ENCODE results near the gene TM9SF2.

DNA sequence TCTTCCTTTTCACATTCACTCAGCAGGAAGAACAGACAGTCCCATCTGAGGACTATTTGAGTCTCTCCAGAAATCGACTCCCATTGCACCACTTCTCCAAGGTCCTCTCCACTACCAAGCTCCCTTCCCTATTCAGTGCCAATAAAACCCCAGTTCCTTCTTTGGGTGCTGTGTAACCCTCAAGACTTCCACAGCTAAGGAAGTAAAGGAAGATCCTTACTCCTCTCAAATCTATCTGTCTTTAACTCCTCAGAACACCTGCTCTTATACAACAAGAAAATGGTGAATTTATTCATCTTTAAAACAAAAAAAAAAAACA, 29.2 kb upstream of the TM9SF2 start:
- TF ChIP-seq CTCF (conservative IDR thresholded peaks at IDR 0.05), result no peak
- no peak for TF ChIP-seq ZFX (IDR thresholded peaks at IDR 0.05)

Measured in C4-2B (cell line).